Left lung (tissue), 10 donors: Measurements from ENCODE around the gene ZIC5. TPM values are rescaled to one million over a fixed set of nuclear protein-coding genes. Genes with fewer than 3 reads are reported as not detected.

Source experiments
- ATAC-seq: fragments of 200-7000 bp; cut with Tn5 transposase; one replicate; pipeline ENCODE4 v1.9.1; 2020; ENCODE audit warnings: moderate library complexity
- DNase-seq, 4 donors: peaks; one replicate each; pipeline ENCODE4 v3.0.0-alpha.2; 2013 to 2020
- H3K27ac ChIP-seq, 2 donors: fragments of 200-600 bp; sonication (generic) in 1 of 2; one replicate each; pipeline versions ENCODE4 v1.5.0 to v1.8.0; 2020 to 2021
- H3K27me3 ChIP-seq, 2 donors: fragments of 200-600 bp; sonication (generic) in 1 of 2; one replicate each; pipeline versions ENCODE4 v1.5.0 to v1.8.0; 2020 to 2021
- H3K36me3 ChIP-seq, 2 donors: fragments of 200-600 bp; sonication (generic) in 1 of 2; one replicate each; pipeline versions ENCODE4 v1.5.0 to v1.8.0; 2020 to 2021
- H3K4me1 ChIP-seq, 2 donors: fragments of 200-600 bp; one replicate each; pipeline ENCODE4 v1.8.0; 2021
- H3K4me3 ChIP-seq, 2 donors: fragments of 200-600 bp; sonication (generic) in 1 of 2; one replicate each; pipeline versions ENCODE4 v1.5.0 to v1.8.0; 2020 to 2021; ENCODE audit warnings: mild to moderate bottlenecking in 1 of 2
- H3K9me3 ChIP-seq, 2 donors: fragments of 200-600 bp; sonication (generic) in 1 of 2; one replicate each; pipeline versions ENCODE4 v1.5.0 to v1.8.0; 2020 to 2021
- CTCF ChIP-seq, 2 donors: fragments of 200-600 bp; sonication (generic) in 1 of 2; IDR thresholded peaks; one replicate each; pipeline versions ENCODE4 v1.5.0 to v1.8.0; 2021; ENCODE audit warnings: antibody characterized with exemption in 2 of 2
- intact Hi-C, 2 donors: fragments of 100-400 bp; cut with DNase I; formaldehyde crosslinking; loops; one replicate each; pipeline versions ENCODE4 v1.11.2 to v1.14.2; 2022
- polyA plus RNA-seq, 6 donors: library from polyadenylated mRNA; unstranded; fragments of 120-200 nt; gene quantifications; one replicate each; pipeline ENCODE4 v1.2.1, GENCODE V29; 2013; ENCODE audit not compliant: insufficient read length in 6 of 6
- total RNA-seq, 2 donors: library from RNA; stranded (reverse); fragmentation: NEBNext Ultra II Directional; extraction: Animal tissue kit (Norgen Biotek cat#: 25700); gene quantifications; one replicate each; pipeline ENCODE4 v1.2.1, GENCODE V29; 2021
- donor health status: DM: no; HTN: yes; CAD: no.
- donor health status: DM: no; HTN: no; CAD: no.

The ZIC5 gene
- total and polyA plus RNA-seq, 8 donors = not detected

DNA sequence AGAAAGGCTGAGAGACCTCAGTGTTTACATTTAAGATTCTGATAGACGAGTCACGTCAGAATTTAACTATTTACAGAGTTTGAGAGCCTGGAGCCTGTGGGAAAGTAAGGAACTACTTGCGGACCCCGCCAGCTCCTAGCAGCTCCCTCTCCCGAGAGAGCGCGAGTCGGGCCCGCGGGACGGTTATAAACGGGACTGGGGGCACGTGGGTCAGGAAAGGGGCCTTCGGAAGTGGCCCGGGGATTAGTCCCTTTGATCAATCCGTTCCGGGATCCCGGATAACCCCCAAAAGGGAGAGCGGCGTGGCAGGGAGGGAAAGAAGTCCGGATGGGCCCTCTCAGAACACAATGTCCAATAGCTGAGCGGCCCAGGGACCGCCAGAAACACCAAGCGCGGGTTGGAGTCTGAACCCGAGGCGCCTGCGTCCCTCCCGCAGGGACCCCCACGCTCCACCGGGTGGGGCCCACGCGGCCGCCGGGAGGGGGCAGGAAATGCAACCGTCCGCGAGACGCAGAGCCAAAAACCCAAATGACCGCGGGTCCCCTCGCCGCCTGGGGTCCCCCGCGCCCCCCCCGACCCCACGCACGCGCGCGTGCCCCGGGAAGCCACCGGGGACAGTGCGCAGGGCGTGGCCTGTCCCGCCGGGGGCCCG is 3.6 kb downstream of the ZIC5 start:
- ATAC-seq (no peak), DNase-seq (peak in 1 of 4 donors; percentile 77)
- Histone ChIP-seq H3K4me3 (no peak overlapping the region), H3K9me3 (no peaks in the 10 kb centered on the region), H3K27ac (no peak overlapping the region), H3K27me3 (peaks cover 92 to 98% of the 10 kb centered on the region in 2 donors), H3K4me1 (peaks cover 10 to 35% of the 10 kb centered on the region in 2 donors), H3K36me3 (no peaks in the 10 kb centered on the region)
- TF ChIP-seq CTCF (IDR thresholded peaks at IDR 0.05) = no peak
- intact Hi-C loops = no loop called here

- intact Hi-C loops = no loop called here
- DNase-seq (no peak), ATAC-seq (no peak)
- Histone ChIP-seq H3K4me3 (no peak overlapping the region), H3K4me1 (peaks cover 10 to 35% of the 10 kb centered on the region in 2 donors), H3K9me3 (no peaks in the 10 kb centered on the region), H3K36me3 (no peaks in the 10 kb centered on the region), H3K27me3 (peaks cover 92 to 98% of the 10 kb centered on the region in 2 donors), H3K27ac (no peak overlapping the region)
- no peak for TF ChIP-seq CTCF (IDR thresholded peaks at IDR 0.05)
These were observed 4.1 kb downstream of the ZIC5 start for GRCh38 chr13:99967498-99967868.

GRCh38 chr13:99966064-99966805 is 5.3 kb downstream of the ZIC5 start:
- no peaks in the 10 kb centered on the region for H3K36me3 ChIP-seq
- ATAC-seq (no peak), DNase-seq (no peak)
- H3K27me3 ChIP-seq = peaks cover 92 to 98% of the 10 kb centered on the region in 2 donors
- no peak overlapping the region for H3K27ac ChIP-seq
- H3K9me3 ChIP-seq = no peaks in the 10 kb centered on the region
- H3K4me3 ChIP-seq = no peak overlapping the region
- H3K4me1 ChIP-seq = peaks cover 10 to 28% of the 10 kb centered on the region in 2 donors
- intact Hi-C loops = no loop called here
- TF ChIP-seq CTCF (IDR thresholded peaks at IDR 0.05) = no peak

- ATAC-seq = no peak
- Histone ChIP-seq H3K27me3 (peaks cover 94 to 98% of the 10 kb centered on the region in 2 donors), H3K36me3 (no peaks in the 10 kb centered on the region), H3K4me3 (no peak overlapping the region), H3K9me3 (no peaks in the 10 kb centered on the region), H3K27ac (no peak overlapping the region), H3K4me1 (peaks cover 10 to 21% of the 10 kb centered on the region in 2 donors)
- intact Hi-C loops = no loop called here
- DNase-seq = peak in 1 of 4 donors; percentile 30
- TF ChIP-seq CTCF (IDR thresholded peaks at IDR 0.05) = no peak
These were observed 6.1 kb downstream of the ZIC5 start for GRCh38 chr13:99965329-99966000.

DNA sequence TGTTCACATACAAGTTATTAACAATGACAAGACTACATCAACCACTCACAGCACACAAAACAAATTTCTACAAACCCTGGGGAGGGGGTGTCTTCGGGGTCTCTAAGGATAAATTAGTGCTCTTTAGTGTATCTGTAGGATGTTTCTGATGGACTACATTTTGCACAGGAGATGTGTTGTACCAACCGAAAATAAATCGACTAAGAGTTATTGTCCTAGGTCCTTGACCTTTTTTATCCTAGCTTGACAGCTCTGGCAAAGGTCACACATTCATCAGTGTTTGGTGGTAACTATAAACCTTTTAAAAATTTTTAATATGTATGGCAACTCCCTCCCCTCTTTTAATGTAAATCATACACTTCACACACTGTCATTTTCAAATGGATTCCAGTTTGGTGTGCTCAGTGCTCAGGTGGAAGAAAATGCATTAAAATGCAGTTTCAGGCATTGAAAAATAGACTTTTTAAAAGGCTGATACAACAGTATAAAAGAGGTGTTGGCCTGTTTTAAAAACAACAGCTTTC is 7.7 kb downstream of the ZIC5 start:
- Histone ChIP-seq H3K36me3 (no peaks in the 10 kb centered on the region), H3K27me3 (peaks cover 97 to 100% of the 10 kb centered on the region in 2 donors), H3K4me1 (peaks cover 16 to 18% of the 10 kb centered on the region in 2 donors), H3K9me3 (no peaks in the 10 kb centered on the region), H3K4me3 (no peak overlapping the region), H3K27ac (no peak overlapping the region)
- no peak for TF ChIP-seq CTCF (IDR thresholded peaks at IDR 0.05)
- intact Hi-C loops = no loop called here
- ATAC-seq = no peak
- DNase-seq = no peak
